ENCODE measurements around the gene EXPH5.

The EXPH5 gene

DNA sequence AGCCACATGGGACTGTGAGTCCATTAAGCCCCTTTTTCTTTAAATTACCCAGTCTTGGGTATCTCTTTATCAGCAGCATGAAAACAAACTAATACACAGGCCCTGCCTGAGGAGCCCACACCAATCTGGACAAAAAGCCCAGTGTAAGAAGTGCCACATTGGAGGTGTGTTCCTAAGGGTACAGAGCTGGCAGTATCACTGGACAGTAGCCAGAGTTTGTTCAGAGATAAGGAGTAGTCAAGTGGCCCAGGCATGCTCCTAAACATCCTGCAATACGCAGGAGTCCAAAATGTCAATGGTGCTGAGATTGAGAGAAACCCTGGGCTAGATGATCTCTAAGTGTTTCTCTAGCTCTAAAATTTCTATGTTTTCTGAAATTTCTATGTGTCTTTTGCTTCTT, 68.4 kb downstream of the EXPH5 start:
- in situ Hi-C loops (cut with MboI; ENCODE audit: low sequenced_read_pairs), result no loop called here

DNA sequence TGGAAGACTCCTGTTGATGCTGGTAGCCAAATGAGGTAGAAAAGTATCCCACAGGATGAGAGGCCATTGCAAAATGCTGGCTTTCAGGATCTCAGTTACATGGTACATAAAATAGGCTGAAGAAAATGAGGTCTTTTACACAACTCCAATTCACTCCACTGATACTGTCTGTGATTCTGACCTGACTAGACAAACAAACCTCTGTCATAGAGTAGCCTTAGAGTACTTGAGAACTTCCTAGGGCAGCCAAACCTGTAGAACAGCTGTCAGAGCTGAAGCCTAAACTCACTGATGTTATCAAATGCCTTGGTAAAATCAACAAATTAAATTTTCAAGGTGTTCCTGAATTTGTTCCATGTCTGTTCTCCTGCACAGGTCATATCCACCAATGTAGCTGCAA, 69.1 kb downstream of the EXPH5 start:
- in situ Hi-C loops (cut with MboI; ENCODE audit: low sequenced_read_pairs), result no loop called here

DNA sequence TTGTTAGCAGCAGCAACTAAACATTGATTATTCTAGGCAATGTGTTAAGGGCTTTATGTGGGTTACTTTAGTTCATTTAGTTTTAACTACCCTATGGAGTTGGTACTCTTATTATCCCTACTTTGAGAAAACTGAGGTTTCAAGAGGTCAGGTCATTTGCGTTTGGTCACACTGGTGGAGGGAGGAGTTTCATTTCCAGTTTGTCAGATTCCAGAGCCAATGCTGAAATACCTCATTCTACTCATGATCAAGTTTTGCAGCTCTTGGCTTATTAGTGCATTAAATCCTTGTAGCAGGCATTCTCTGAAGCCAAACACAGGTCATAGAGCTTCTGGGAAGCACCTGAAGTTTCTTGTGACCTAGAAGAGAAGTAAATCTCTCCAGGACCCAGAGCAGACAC, 71.2 kb downstream of the EXPH5 start:
- in situ Hi-C loops (cut with MboI; ENCODE audit: low sequenced_read_pairs), result no loop called here

DNA sequence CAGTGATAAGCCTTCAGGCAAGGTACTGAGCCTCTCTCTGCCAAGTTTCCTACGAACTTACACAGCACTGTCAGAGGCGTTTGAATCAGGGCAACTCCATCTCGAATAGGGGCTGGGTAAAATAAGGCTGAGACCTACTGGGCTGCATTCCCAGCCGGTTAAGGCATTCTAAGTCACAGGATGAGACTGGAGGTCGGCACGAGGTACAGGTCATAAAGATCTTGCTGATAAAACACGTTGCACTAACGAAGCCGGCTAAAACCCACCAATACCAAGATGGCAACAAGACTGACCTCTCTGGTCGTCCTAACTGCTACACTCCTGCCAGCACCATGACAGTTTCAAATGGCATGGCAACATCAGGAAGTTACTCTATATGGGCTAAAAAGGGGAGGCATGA, 75.0 kb downstream of the EXPH5 start:
- in situ Hi-C loops (cut with MboI; ENCODE audit: low sequenced_read_pairs), result no loop called here

DNA sequence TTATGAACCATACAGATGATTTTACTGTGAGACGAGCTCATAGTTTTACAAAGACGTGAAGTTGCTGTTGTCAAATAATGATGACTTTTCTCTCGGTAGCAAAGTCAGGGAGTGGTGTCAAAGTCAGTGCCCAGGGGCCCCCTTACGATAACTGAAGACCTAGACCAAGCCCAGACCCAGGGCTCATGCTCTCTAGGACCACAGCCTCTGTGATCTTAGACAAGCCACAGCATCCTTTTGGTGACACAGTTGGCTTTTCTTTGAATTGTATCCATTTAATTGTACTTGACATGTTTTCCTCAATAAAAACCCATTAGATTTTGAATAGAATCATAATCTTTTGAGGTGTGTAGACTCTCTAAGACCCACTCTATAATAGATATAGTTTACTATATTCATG, 77.4 kb downstream of the EXPH5 start:
- in situ Hi-C loops (cut with MboI; ENCODE audit: low sequenced_read_pairs), result no loop called here

DNA sequence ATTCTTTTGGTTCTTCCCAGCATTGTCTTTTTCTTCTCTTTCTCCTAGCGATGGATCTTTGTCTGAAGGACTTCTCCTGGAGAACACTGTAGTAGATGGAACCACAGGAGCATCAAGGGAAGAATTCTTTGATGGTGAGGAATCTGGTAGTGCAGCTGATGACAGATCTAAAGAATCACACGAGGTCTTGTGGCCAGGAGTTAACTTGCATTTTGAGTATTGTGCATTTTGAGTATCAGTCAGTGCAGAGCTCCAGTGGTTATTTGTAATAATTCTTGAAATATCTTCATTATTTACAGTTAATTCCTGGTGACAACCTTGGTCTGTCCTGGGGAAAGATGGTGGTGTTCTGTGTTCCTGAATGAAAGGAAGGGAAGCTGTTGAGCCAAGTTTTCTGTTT, 80.9 kb downstream of the EXPH5 start:
- in situ Hi-C loops (cut with MboI; ENCODE audit: low sequenced_read_pairs), result no loop called here

DNA sequence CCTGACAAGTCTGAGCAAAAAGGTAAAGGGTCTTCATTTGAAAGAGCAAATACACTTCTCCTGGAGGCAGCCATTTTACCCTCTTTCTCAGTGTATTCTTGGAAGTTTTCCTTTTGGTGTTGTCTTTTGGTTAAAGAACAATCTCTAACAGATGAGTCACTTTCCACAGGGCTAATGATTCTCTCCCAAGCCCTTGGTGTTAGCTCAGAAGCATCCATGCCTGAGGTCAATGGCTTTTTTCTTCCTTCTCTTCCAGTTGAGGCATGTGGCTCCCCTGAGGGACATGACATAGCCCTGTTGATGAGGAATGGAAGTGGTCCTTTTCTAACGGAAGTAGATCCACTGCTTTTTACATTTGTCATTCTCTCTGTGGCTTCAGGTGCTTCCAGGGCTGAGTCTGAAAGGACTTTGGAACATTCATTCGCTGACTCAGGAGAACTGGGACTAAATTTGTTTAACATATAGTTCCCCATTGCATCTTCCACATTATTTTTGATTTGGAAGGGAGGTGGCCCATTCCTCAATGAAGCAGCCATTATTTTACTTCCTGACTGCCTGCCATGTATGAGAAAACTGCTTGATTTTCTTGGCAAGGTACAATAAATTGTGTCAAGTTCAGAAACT, 81.6 kb downstream of the EXPH5 start:
- in situ Hi-C loops (cut with MboI; ENCODE audit: low sequenced_read_pairs), result no loop called here

DNA sequence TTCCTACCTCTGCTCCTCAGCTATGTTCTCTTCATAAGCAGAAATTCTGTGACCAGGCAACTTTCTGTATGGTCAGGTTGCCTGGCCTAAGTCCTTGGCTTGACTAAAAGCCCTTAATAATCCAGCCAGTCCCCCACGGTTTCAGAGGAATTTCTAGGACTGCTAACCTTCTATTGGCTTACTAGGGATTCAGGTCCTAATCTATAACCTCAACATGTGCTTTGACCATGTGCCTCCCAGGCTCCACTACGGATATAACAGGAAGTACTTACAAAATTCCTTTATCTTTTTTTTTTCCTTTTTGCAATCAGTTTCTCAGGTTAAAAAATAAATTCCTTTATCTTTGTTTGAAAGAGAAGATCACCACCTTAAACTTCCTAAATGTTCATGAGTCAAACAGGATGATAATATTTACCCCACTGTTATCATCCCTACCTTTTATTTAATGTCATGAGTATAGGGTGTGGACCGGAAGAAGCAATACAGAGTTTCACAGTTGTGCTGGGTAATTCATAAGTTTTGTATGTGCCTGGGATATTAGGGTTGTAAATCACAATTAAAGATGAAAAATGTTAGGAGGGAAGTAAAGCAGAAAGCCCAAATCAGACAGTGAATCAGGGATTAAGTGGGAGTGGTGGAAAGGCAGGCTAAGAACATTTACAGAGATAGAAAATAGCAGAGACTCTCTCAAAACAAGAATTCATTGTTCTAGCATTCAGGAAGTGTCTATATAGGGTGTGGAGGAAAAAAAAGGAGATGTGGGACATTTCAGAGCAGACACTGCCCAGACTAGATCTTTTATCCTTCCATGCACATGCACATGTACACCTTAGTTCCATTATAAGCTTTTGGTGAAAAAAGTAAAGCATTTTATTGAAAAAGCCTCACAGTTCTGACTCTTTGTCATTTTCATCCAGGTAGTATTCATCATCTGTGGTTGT, 84.6 kb downstream of the EXPH5 start:
- in situ Hi-C loops (cut with MboI; ENCODE audit: low sequenced_read_pairs), result no loop called here

DNA sequence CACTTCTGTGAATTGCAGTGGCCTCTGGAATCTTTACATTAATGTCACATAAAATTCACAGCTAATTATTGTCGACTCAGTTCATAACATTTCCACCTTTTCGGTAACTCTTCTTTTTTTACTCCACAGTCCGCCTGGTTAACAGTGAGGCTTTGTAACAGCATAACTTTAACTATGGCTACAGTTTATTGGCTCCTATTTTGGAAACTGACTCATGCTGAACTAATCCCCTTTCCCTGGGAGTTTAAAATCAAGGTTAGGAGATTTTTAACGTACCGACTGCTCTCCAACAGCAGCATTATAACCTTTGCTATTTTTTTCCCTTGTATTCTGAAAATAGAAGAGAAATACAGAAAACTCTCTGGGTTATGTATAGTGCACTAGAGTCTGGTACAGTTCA, 92.2 kb downstream of the EXPH5 start:
- in situ Hi-C loops (cut with MboI; ENCODE audit: low sequenced_read_pairs), result no loop called here

DNA sequence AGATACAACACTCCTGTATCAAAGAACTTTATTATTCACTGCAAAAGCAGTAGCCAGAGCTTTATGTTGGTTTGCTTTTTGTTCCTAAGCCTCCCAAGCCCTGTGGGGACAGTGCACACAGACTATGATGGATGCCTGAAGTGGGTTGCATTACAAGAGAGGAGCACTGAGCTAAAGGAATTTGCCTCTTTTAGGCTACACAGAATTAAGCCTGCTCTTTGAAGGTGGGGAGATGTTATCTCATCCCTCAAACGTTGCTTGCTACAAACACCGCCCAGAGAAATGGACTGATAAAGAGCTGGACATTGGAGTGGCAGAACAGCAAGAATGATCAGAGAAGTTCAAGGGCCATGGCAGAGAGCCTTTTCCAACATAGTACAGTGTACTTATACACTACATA, 92.8 kb downstream of the EXPH5 start:
- in situ Hi-C loops (cut with MboI; ENCODE audit: low sequenced_read_pairs), result no loop called here

DNA sequence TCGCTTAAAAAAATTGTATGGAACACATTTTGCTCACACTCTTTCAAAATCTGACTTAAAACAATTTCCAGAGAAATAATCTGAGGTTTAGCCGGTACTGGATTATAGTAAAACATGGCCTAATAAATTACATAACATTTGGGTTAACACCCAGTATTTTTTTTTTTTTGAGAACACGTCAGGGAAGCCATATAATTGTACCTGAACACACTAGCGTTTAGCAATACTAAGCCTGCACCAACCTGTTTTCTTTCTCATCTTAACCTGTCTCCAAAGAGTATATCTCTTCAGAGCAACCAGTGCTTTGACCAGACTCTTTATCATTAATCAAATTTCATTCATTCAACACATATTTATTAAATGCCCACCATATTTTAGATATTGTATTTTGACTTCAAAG, 93.4 kb downstream of the EXPH5 start:
- in situ Hi-C loops (cut with MboI; ENCODE audit: low sequenced_read_pairs), result no loop called here

DNA sequence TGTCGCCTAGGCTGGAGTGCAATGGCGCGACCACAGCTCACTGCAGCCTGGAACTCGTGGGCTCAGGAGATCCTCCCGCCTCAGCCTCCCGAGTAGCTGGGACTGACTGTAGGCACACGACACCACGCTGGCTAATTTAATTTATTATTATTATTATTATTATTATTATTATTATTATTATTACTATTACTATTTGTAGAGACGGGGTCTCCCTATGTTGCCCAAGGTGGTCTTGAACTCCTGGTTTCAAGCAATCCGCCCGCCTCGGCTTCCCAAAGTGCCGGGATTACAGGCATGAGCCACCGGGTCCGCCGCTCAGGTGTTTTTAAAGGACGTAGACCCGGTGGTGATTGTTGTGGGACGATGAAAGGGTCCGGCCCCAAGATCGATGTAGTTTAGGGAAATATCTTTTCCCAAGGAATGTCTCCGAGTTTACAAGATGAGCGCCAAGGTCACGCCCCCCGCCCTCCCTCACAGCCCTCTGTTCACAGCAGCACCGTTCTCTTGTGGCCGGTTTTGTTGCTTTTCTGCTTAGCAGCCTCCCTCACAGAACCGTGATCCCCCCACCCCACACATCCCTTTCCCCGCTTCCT, 94.7 kb downstream of the EXPH5 start:
- in situ Hi-C loops (cut with MboI; ENCODE audit: low sequenced_read_pairs), result no loop called here

DNA sequence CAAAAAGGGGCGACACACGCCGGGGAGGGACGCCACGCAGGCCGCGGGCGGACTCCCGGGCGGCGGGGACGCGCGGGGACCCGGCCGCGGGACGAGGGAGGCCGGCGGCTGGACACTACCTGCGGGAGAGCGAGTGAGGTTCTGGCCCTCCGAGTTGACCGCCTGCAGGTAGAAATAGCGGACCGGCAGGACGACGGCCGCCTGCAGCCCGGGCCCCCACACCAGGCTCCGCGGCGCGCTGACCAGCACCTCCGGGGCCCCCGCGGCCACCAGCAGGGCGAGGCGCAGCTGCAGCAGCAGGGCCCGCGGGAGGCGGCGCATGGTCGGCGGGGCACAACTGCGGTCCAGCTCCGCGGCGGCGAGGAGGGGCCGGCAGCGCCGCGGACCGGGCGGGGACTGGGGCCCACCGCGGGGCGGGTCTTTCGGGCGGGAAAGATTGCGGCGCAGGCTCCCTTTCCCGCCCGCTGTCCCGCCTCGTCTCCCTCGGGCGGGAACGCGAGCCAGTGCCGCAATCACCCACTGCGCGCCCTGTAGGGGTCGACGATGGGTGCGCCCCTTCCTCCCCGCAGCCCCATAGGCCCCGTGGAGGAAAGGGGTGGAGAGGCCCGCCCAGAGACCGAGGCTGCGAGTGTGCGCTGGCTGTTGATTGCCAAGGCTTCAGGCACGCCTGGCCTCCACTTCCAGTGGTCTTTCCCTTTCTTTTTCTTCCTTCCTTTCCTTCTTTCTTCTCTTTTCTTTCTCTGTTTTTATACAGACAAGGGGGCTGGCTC, 95.3 kb downstream of the EXPH5 start, which contains the start of gene POGLUT3:
Gene POGLUT3 (minus strand): TSS at position 339 of the 770 bp plus-strand sequence. CDS start 18 bp downstream, at position 321.
- in situ Hi-C loops (cut with MboI; ENCODE audit: low sequenced_read_pairs), result no loop called here

DNA sequence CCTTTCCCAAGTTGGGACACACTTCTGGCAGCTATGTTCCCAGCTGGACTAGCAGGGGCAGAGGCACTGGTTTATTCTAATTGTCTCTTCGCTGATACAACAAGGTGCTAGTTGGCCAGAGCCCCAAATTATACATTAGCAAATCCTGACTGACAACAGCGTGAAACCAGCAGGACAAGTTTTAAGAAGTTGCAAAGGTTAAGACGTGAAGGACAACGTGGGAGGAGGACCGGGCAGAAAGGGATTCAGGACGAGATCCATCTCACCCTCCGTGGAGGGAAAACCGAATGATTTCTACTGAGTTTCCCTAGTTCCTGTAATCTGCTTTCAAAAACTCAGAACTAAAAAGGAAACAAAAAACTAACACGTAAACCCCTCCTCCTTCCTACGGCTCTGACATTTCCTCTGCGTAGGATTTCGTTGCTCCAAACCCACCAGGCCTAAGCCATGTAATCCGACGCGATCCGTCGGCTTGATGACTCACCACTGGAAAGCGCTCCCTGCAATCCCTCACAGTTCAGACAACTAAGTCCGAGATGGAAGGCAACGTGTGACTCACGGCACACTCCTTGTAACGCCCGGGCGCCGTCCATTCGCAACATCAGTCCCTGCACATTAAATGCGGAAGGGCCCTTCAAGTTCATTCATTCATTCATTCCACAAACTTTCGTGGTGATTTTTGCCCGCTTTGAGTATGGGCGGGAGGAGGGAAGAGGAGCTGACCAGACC, 96.1 kb downstream of the EXPH5 start:
- in situ Hi-C loops (cut with MboI; ENCODE audit: low sequenced_read_pairs), result no loop called here

DNA sequence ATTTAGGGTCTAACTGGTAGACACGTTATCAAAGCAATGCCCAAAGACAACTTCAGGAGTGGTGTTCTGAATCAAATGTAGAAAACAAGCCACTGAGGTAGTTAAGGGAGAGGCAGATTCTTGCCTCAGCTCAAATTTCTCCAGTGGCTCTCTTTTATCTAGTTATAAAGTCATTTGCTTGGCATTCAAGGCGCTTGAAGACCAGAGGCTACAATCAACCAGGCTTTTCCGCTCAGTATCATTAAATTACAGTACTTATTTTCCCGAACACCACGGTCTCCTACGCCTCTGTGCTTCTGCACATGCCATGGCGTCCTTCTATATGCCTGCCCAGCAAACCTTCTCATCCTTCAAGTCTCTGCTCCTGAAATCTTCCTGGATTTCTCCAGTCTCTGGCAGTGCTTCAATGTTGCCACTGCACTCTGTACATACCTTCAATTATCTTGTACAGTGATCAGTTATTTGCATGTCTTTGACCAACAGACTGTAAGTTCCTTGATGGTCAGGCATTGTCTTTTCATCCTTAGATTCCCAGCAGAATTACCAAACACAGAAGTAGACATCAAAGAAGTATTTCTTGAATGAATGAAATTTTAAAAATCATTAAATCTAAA, 96.8 kb downstream of the EXPH5 start:
- in situ Hi-C loops (cut with MboI; ENCODE audit: low sequenced_read_pairs), result no loop called here

DNA sequence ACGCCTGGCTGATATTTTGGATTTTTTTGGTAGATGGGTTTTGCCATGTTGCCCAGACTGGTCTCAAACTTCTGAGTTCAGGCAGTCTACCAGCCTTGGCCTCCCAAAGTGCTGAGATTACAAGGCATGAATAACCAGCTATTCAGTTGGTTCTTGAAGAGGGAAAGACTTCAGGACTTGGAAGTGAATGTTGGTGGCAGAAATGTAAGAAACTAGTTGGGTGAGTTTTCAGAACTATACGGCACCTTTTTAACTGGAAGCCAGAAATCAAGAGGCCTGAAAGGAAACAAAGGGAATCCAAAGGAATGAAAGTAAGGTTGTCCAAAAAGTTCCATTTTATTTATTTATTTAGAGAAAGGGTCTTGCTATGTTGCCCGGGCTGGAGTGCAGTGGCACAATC, 98.2 kb downstream of the EXPH5 start:
- in situ Hi-C loops (cut with MboI; ENCODE audit: low sequenced_read_pairs), result no loop called here

DNA sequence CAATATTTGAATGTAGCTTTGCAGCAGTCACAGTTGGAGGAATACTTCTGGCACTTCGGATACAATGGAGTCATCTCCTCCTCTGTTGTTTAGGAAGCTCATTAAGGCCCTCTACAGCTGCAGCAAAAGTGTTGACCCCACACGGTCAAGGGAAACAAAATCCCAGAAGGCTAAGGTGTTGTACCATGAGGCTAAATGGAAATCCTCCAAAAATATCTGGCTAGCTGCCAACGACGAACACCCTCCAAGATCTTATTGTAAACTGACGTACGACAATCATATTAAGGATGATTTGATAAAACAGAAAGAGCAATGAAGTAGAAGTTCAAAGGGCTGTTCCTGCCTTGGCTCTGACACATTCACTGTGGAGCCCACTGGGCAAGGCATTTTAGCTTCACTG, 99.4 kb downstream of the EXPH5 start:
- in situ Hi-C loops (cut with MboI; ENCODE audit: low sequenced_read_pairs), result no loop called here

DNA sequence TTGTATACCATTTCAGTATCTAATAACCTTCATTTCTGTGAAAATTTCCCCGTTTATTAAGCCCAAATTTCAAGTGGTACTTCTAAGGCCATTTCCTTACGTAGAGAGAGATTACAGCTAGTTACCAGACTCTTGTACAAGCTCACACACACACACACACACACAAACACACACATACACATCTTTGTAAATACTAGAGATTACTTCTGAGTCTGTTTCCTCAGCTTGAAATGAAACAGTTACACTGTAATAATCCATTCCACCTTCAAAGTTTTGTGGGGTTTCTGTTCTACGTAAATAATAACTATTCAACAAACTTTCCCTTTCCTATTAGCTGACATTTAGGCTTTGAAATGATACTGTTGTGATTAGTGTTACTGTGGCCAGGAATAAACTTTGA, 101.6 kb downstream of the EXPH5 start:
- in situ Hi-C loops (cut with MboI; ENCODE audit: low sequenced_read_pairs), result no loop called here

DNA sequence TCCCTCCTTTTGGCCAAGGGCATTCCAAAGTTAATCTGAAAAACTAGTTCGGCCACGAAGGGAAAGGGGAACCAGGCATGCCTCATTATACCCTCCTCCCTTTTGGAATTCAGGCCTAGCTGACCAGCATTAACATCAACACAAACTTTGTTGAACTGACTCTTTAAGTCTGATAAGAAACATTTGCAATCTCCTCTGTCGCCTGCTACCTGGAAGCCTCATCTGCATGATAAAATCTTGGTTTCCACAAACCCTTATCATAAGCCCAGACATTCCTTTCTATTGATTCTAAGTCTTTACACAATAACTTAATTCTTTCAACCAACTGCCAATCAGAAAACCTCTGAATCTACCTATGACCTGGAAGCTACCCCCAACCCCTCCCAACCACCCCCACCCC, 106.7 kb downstream of the EXPH5 start:
- in situ Hi-C loops (cut with MboI; ENCODE audit: low sequenced_read_pairs), result no loop called here

DNA sequence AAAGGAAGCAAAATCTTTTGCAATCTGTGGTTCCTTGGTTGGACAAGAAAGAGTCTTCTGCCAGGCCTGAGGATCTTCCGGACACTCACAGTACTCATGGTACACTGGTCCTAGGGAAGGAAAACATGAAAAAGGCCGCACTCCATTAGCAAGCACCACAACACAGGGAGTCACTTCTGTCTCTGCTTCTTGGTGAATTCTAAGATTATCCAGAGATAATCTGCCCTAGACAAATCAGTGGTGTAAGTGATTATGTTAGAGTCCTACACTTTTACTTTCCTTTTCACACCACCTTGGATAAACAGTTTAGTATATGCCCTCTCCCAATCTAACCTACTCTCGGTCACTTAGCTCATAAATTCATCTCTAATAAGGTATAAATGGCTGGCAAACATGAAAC, 107.2 kb downstream of the EXPH5 start:
- in situ Hi-C loops (cut with MboI; ENCODE audit: low sequenced_read_pairs), result no loop called here

Data from HL-60/S4 treated with phorbol 12-myristate 13-acetate at 8.2 ng/mL for 4 days and 3 days (cell line).